Astrocyte of the spinal cord (primary cell): ENCODE results near the gene FRAT2.

ENCODE experiments used
- DNase-seq: peaks from one replicate; pipeline ENCODE4 v3.0.0; 2011; ENCODE audit warnings: low read depth, low spot score
- H3K4me3 ChIP-seq: 2 replicates; pipeline ENCODE4 v1.5.1; 2011; ENCODE audit warnings: low read depth, mild to moderate bottlenecking, low read length, moderate library complexity
- CTCF ChIP-seq: IDR thresholded peaks from 2 replicates; pipeline ENCODE4 v1.5.1; 2012; ENCODE audit warnings: low read depth, mild to moderate bottlenecking, low read length, inconsistent platforms
- in situ Hi-C: cut with HindIII; loops from 2 replicates; pipeline ENCODE4 v1.10.0; 2017; ENCODE audit warnings: low sequenced_read_pairs

The FRAT2 gene

GRCh38 chr10:97358781-97359180 lies 24.3 kb upstream of the FRAT2 start:
- TF ChIP-seq CTCF: no peak
- in situ Hi-C loops: no loop called here
- no peak for DNase-seq
- no peak overlapping the region for H3K4me3 ChIP-seq

DNA sequence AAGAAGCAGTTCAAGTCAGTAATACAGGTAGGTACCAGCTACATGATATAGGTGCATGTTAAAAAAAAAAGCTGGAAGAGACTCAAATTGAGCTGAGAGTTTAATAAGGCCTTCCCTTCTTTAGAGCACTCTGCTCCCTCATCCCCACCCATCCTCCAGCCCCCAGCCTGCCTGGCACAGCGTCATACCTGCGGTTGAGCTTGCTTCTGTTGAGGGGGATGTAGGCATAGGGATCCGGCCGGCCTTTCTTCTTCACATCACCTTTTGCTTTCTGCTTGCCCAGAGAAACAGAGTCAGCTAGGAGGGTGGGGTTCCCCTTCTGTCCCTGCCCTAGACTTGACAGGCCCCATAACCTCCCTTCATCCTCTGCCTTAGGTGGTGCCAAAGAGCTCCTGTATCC lies 23.8 kb upstream of the FRAT2 start:
- in situ Hi-C loops: no loop called here
- TF ChIP-seq CTCF: no peak
- DNase-seq: no peak
- H3K4me3 ChIP-seq: no peak overlapping the region

GRCh38 chr10:97356918-97357317 lies 22.4 kb upstream of the FRAT2 start:
- H3K4me3 ChIP-seq: no peak overlapping the region
- DNase-seq: no peak
- TF ChIP-seq CTCF: no peak
- in situ Hi-C loops: no loop called here

GRCh38 chr10:97356318-97356914 lies 21.9 kb upstream of the FRAT2 start:
- no peak overlapping the region for H3K4me3 ChIP-seq
- no peak for TF ChIP-seq CTCF
- in situ Hi-C loops: no loop called here
- no peak for DNase-seq

- in situ Hi-C loops: no loop called here
- no peak for DNase-seq
Measured at GRCh38 chr10:97355571-97355975, 21.0 kb upstream of the FRAT2 start.

DNA sequence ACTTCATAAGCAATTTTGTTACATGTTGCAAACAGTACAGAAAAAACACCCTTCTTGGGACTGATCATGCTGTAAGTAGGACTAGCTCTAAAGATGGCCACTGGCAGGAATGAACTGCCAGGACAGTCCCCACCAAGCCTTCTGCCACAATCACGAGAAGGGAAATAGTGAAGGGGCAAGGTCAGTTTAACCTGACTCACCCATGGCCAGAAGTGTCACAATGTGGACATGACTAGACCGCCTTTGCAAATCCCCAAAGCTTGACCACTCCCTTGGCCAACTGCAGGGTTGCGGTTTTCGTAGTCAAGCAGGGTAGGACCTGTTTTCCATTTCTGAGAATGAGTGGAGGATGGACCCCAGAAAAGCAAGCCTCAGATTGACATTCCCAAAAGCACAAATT lies 19.4 kb upstream of the FRAT2 start:
- no peak overlapping the region for H3K4me3 ChIP-seq
- DNase-seq: no peak
- TF ChIP-seq CTCF: no peak
- in situ Hi-C loops: no loop called here

More at GRCh38 chr10:97355571-97355975, 21.0 kb upstream of the FRAT2 start:
- TF ChIP-seq CTCF: peak; percentile 36
- no peak overlapping the region for H3K4me3 ChIP-seq
